HEK293 (cell line): ENCODE results near the gene GTPBP1.
A peak's percentile ranks its signal among the peaks of the same experiment; 100 is the strongest.

Experiments
- ATF2 ChIP-seq: fragments of 450-650 bp; formaldehyde crosslinking; IDR thresholded peaks from 2 replicates; pipeline ENCODE4 v1.5.1; 2016; ENCODE audit warnings: missing biosample characterization, missing genetic modification characterization, low read depth
- HOXC10 ChIP-seq: sonication (generic); formaldehyde crosslinking; IDR thresholded peaks from 2 replicates; pipeline ENCODE4 v1.8.1; 2023; ENCODE audit warnings: mild to moderate bottlenecking, missing genetic modification reagents
- INSM2 ChIP-seq: fragments of 450-650 bp; formaldehyde crosslinking; IDR thresholded peaks from 2 replicates; pipeline ENCODE4 v1.5.1; 2016; ENCODE audit warnings: missing biosample characterization, missing genetic modification characterization
- KLF10 ChIP-seq: fragments of 450-650 bp; IDR thresholded peaks from 2 replicates; pipeline ENCODE4 v1.5.1; 2018; ENCODE audit warnings: missing biosample characterization, mild to moderate bottlenecking, missing genetic modification characterization
- REPIN1 ChIP-seq: fragments of 450-650 bp; formaldehyde crosslinking; IDR thresholded peaks from 2 replicates; pipeline ENCODE4 v1.5.1; 2017; ENCODE audit warnings: missing biosample characterization, missing genetic modification characterization, low read depth
- SP2 ChIP-seq: fragments of 450-650 bp; formaldehyde crosslinking; IDR thresholded peaks from 2 replicates; pipeline ENCODE4 v1.5.1; 2016; ENCODE audit warnings: missing biosample characterization, missing genetic modification characterization
- TCF7L2 ChIP-seq: IDR thresholded peaks from 2 replicates; pipeline ENCODE4 v1.6.1; 2011; ENCODE audit warnings: low read depth, mild to moderate bottlenecking, inconsistent platforms, low read length, moderate library complexity, borderline replicate concordance
- YY1 ChIP-seq: fragments of 450-650 bp; formaldehyde crosslinking; IDR thresholded peaks from 2 replicates; pipeline ENCODE4 v1.5.1; 2018; ENCODE audit warnings: missing biosample characterization, missing genetic modification characterization
- ZBTB26 ChIP-seq: fragments of 450-650 bp; formaldehyde crosslinking; optimal IDR thresholded peaks from 2 replicates; pipeline ENCODE3; 2016; ENCODE audit warnings: missing biosample characterization, mild to moderate bottlenecking, missing genetic modification characterization
- ZBTB48 ChIP-seq: fragments of 450-650 bp; formaldehyde crosslinking; IDR thresholded peaks from 2 replicates; pipeline ENCODE4 v1.5.1; 2016; ENCODE audit warnings: missing biosample characterization, missing genetic modification characterization
- ZFP3 ChIP-seq: fragments of 450-650 bp; formaldehyde crosslinking; IDR thresholded peaks from 2 replicates; pipeline ENCODE4 v1.5.1; 2016; ENCODE audit warnings: low read depth, missing biosample characterization, missing genetic modification characterization
- ZNF10 ChIP-seq: fragments of 450-650 bp; formaldehyde crosslinking; IDR thresholded peaks from 2 replicates; pipeline ENCODE4 v1.5.1; 2017; ENCODE audit warnings: missing biosample characterization, missing genetic modification characterization
- ZNF132 ChIP-seq: fragments of 450-650 bp; formaldehyde crosslinking; IDR thresholded peaks from 2 replicates; pipeline ENCODE4 v1.5.1; 2017; ENCODE audit warnings: missing biosample characterization, missing genetic modification characterization, borderline replicate concordance
- ZNF133 ChIP-seq: fragments of 450-650 bp; formaldehyde crosslinking; IDR thresholded peaks from 2 replicates; pipeline ENCODE4 v1.5.1; 2016; ENCODE audit warnings: missing biosample characterization, missing genetic modification characterization
- ZNF202 ChIP-seq: fragments of 450-650 bp; formaldehyde crosslinking; IDR thresholded peaks from 2 replicates; pipeline ENCODE4 v1.5.1; 2016; ENCODE audit warnings: missing biosample characterization, missing genetic modification characterization, borderline replicate concordance
- ZNF211 ChIP-seq: fragments of 450-650 bp; formaldehyde crosslinking; IDR thresholded peaks from 2 replicates; pipeline ENCODE4 v1.5.1; 2016; ENCODE audit warnings: low read depth, missing biosample characterization, missing genetic modification characterization
- ZNF274 ChIP-seq, 2 experiments: fragments of 200-500 bp in 1 of 2; fragments of 450-650 bp in 1 of 2; sonication (Bioruptor generic) in 1 of 2; formaldehyde crosslinking in 1 of 2; IDR thresholded peaks; 2 replicates each; pipeline versions ENCODE4 v1.5.1 to v1.6.1; 2014 to 2016; ENCODE audit warnings: borderline replicate concordance in 1 of 2, inconsistent platforms in 1 of 2, low read length in 1 of 2, missing biosample characterization in 1 of 2, missing genetic modification characterization in 1 of 2
- ZNF311 ChIP-seq: fragments of 450-650 bp; formaldehyde crosslinking; IDR thresholded peaks from 2 replicates; pipeline ENCODE4 v1.5.1; 2017; ENCODE audit warnings: missing biosample characterization, missing genetic modification characterization, borderline replicate concordance
- ZNF324 ChIP-seq: fragments of 450-650 bp; formaldehyde crosslinking; IDR thresholded peaks from 2 replicates; pipeline ENCODE4 v1.5.1; 2016; ENCODE audit warnings: missing biosample characterization, missing genetic modification characterization
- ZNF354C ChIP-seq: fragments of 450-650 bp; formaldehyde crosslinking; IDR thresholded peaks from 2 replicates; pipeline ENCODE4 v1.5.1; 2016; ENCODE audit warnings: missing biosample characterization, missing genetic modification characterization, low read depth, borderline replicate concordance
- ZNF366 ChIP-seq: fragments of 450-650 bp; formaldehyde crosslinking; conservative IDR thresholded peaks from 2 replicates; pipeline ENCODE4 v1.5.1; 2016; ENCODE audit warnings: missing biosample characterization, missing genetic modification characterization
- ZNF426 ChIP-seq: fragments of 450-650 bp; formaldehyde crosslinking; IDR thresholded peaks from 2 replicates; pipeline ENCODE4 v1.5.1; 2017; ENCODE audit warnings: missing biosample characterization, missing genetic modification characterization, mild to moderate bottlenecking, inconsistent platforms, moderate library complexity
- ZNF449 ChIP-seq: fragments of 450-650 bp; formaldehyde crosslinking; IDR thresholded peaks from 2 replicates; pipeline ENCODE4 v1.5.1; 2017; ENCODE audit warnings: missing biosample characterization, mild to moderate bottlenecking, missing genetic modification characterization, moderate library complexity
- ZNF48 ChIP-seq: fragments of 450-650 bp; formaldehyde crosslinking; IDR thresholded peaks from 2 replicates; pipeline ENCODE4 v1.5.1; 2016; ENCODE audit warnings: missing biosample characterization, missing genetic modification characterization
- ZNF501 ChIP-seq: fragments of 450-650 bp; formaldehyde crosslinking; IDR thresholded peaks from 2 replicates; pipeline ENCODE4 v1.5.1; 2016; ENCODE audit warnings: missing biosample characterization, missing genetic modification characterization
- ZNF549 ChIP-seq: fragments of 450-650 bp; IDR thresholded peaks from 2 replicates; pipeline ENCODE4 v1.5.1; 2018; ENCODE audit warnings: missing biosample characterization, missing genetic modification characterization, mild to moderate bottlenecking, inconsistent platforms, moderate library complexity
- ZNF624 ChIP-seq: fragments of 450-650 bp; formaldehyde crosslinking; IDR thresholded peaks from 2 replicates; pipeline ENCODE4 v1.5.1; 2017; ENCODE audit warnings: missing biosample characterization, missing genetic modification characterization
- ZNF629 ChIP-seq: fragments of 450-650 bp; formaldehyde crosslinking; IDR thresholded peaks from 2 replicates; pipeline ENCODE4 v1.5.1; 2017; ENCODE audit warnings: missing biosample characterization, missing genetic modification characterization
- TF ChIP-seq, protein P1 (sequence below): fragments of 450-650 bp; formaldehyde crosslinking; IDR thresholded peaks from 2 replicates; pipeline ENCODE4 v1.5.1; 2016; ENCODE audit warnings: missing biosample characterization, missing genetic modification characterization
- TF ChIP-seq, protein P2 (sequence below): fragments of 450-650 bp; formaldehyde crosslinking; IDR thresholded peaks from 2 replicates; pipeline ENCODE4; 2016; ENCODE audit warnings: missing biosample characterization, missing genetic modification characterization

The GTPBP1 gene

DNA sequence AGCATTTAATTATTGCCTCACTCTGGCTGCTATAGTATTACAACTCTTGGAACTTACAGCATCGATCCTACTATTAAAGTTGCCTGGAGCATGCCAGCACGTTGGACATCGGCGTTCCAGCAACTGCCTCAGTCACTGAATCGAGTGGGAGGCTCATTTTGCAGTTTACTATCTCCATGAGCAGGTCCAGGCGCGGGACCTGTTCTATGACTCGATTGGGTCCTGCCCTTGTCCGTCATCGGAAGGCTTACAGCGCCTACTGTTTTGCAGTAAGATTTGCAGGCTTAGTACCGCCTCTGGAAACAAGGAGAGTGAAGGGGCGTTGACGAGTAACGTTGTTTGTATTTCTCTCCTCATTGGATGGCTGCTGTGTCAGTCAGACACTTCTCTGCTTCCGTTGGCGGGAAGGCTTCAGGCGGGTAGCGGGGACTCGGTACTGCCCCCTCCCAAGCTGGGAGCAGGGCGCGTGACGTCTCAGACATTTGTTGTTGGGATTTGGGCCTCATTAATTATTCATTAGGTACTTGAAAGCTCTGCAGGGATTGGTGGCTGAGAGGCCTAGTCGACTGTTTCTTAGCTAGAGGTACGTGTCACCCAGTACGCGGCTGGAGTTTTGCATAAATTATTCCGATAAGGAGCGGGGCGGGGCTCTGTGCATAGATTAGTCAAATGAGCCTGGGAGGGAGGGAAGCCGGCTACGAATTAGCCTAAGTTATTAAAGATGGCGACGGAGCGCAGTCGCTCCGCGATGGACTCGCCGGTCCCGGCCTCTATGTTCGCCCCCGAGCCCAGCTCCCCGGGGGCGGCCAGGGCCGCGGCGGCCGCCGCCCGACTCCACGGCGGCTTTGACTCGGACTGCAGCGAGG is at the start of gene GTPBP1 (continued):
- no peak for TF ChIP-seq ZNF132 (tag by site-specific recombination)
- TF ChIP-seq ZNF48 (tag by site-specific recombination), result no peak
- TF ChIP-seq ZBTB48 (tag by site-specific recombination), result no peak
- TF ChIP-seq, protein P1, sequence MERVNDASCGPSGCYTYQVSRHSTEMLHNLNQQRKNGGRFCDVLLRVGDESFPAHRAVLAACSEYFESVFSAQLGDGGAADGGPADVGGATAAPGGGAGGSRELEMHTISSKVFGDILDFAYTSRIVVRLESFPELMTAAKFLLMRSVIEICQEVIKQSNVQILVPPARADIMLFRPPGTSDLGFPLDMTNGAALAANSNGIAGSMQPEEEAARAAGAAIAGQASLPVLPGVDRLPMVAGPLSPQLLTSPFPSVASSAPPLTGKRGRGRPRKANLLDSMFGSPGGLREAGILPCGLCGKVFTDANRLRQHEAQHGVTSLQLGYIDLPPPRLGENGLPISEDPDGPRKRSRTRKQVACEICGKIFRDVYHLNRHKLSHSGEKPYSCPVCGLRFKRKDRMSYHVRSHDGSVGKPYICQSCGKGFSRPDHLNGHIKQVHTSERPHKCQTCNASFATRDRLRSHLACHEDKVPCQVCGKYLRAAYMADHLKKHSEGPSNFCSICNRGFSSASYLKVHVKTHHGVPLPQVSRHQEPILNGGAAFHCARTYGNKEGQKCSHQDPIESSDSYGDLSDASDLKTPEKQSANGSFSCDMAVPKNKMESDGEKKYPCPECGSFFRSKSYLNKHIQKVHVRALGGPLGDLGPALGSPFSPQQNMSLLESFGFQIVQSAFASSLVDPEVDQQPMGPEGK (tag by site-specific recombination), result peak; percentile 94
- no peak for TF ChIP-seq ZNF202
- TF ChIP-seq, protein P2, sequence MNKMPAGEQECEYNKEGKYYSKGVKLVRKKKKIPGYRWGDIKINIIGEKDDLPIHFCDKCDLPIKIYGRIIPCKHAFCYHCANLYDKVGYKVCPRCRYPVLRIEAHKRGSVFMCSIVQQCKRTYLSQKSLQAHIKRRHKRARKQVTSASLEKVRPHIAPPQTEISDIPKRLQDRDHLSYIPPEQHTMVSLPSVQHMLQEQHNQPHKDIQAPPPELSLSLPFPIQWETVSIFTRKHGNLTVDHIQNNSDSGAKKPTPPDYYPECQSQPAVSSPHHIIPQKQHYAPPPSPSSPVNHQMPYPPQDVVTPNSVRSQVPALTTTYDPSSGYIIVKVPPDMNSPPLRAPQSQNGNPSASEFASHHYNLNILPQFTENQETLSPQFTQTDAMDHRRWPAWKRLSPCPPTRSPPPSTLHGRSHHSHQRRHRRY (tag by site-specific recombination), result no peak
- peak; percentile 54 for TF ChIP-seq ZBTB26 (tag by site-specific recombination)
- peak; percentile 95 for TF ChIP-seq ZNF629 (tag by site-specific recombination)
- TF ChIP-seq KLF10, result peak; percentile 55
- TF ChIP-seq ZNF449 (tag by site-specific recombination), result no peak; the same call in 1 of the 2 replicates
- TF ChIP-seq SP2 (tag by site-specific recombination), result peak; percentile 100
- no peak for TF ChIP-seq ZNF624
- TF ChIP-seq ZNF354C (tag by site-specific recombination), result no peak
- TF ChIP-seq INSM2 (tag by site-specific recombination), result peak; percentile 82
- TF ChIP-seq ZNF324 (tag by site-specific recombination), result 0 out of 2 replicates have a peak, but pooled peaks have one; percentile 43
- no peak for TF ChIP-seq REPIN1 (tag by site-specific recombination)
- TF ChIP-seq ZNF366 (tag by site-specific recombination), result peak; percentile 80; the same call in 1 of the 2 replicates
- peak; percentile 41; the same call in 1 of the 2 replicates for TF ChIP-seq ATF2 (tag by site-specific recombination)
- no peak for TF ChIP-seq HOXC10 (CRISPR knock-in tag)
- no peak for TF ChIP-seq TCF7L2
- no peak for TF ChIP-seq ZNF311 (tag by site-specific recombination)
- TF ChIP-seq YY1 (tag by site-specific recombination), result peak; percentile 84
- TF ChIP-seq ZNF10, result no peak
- TF ChIP-seq ZFP3 (tag by site-specific recombination), result no peak
- TF ChIP-seq ZNF426 (tag by site-specific recombination), result no peak
- no peak for TF ChIP-seq ZNF274 (IDR thresholded peaks at IDR 0.05; ENCODE audit: low read length)
- TF ChIP-seq ZNF274 (tag by site-specific recombination; IDR thresholded peaks at IDR 0.05; ENCODE audit: borderline replicate concordance), result no peak
- no peak for TF ChIP-seq ZNF549 (tag by site-specific recombination)
- no peak for TF ChIP-seq ZNF211 (tag by site-specific recombination)
- TF ChIP-seq ZNF501, result no peak
- TF ChIP-seq ZNF133, result no peak
